Measurements from ENCODE around the gene GMPPA. TPM values are rescaled to one million over a fixed set of nuclear protein-coding genes. Genes with fewer than 3 reads are reported as not detected.

The GMPPA gene
- total RNA-seq, 4 donors from 2014 or later, result 26.5 to 50.6 (median 42.6) TPM

- Histone ChIP-seq H3K4me1 (peaks cover 24 to 26% of the 10 kb centered on the region in 2 donors), H3K27me3 (no peaks in the 10 kb centered on the region), H3K4me3 (replicated peaks in 1 of 3) (peak overlapping the region in 1 of 3 donors; percentile 73), H3K9me3 (no peaks in the 10 kb centered on the region), H3K27ac (peak overlapping the region in 1 of 3 donors; percentile 98), H3K36me3 (no peaks in the 10 kb centered on the region)
- WGBS, 2 donors, result 21 to 25% methylated on average over 20 to 25 of the region's 61 CpGs
- peak; percentile 66 for DNase-seq
- TF ChIP-seq CTCF (IDR thresholded peaks at IDR 0.05), result no peak
- no peak for TF ChIP-seq POLR2A (IDR thresholded peaks at IDR 0.05)
- intact Hi-C loops (cut with DNase I), result loop anchor here (5.0 kb wide), 1 partner anchor 110 kb away; the partner anchor contains the start of gene DNPEP
These were observed 1.7 kb upstream of the GMPPA start for GRCh38 chr2:219496825-219497494.

- Histone ChIP-seq H3K27me3 (no peaks in the 10 kb centered on the region), H3K4me3 (replicated peaks in 1 of 3) (peak overlapping the region; percentile 23 to 73 (median 36)), H3K27ac (peak overlapping the region; percentile 70 to 98 (median 91)), H3K36me3 (no peaks in the 10 kb centered on the region), H3K9me3 (no peaks in the 10 kb centered on the region), H3K4me1 (peaks cover 24 to 26% of the 10 kb centered on the region in 2 donors)
- intact Hi-C loops (cut with DNase I), result loop anchor here (5.0 kb wide), 1 partner anchor 110 kb away; the partner anchor contains the start of gene DNPEP
- 5 to 10% methylated on average over 6 to 21 of the region's 59 CpGs for WGBS, 2 donors
- peak; percentile 87 to 91 for DNase-seq
- TF ChIP-seq CTCF (IDR thresholded peaks at IDR 0.05) (no peak), POLR2A (IDR thresholded peaks at IDR 0.05) (peak in 1 of 2 donors; percentile 55)
These were observed 1.0 kb upstream of the GMPPA start for GRCh38 chr2:219497495-219498279.

GRCh38 chr2:219499058-219499307 lies 292 bp downstream of the GMPPA start:
- Histone ChIP-seq H3K27me3 (no peaks in the 10 kb centered on the region), H3K36me3 (peaks cover 2 to 3% of the 10 kb centered on the region in 2 donors), H3K4me3 (replicated peaks in 1 of 3) (peak overlapping the region; percentile 33 to 67 (median 50)), H3K4me1 (peaks cover 24 to 26% of the 10 kb centered on the region in 2 donors), H3K9me3 (no peaks in the 10 kb centered on the region), H3K27ac (peak overlapping the region in 2 of 3 donors; percentile 91 to 98)
- WGBS, 2 donors, result 0% methylated on average over 3 of the region's 3 CpGs
- DNase-seq, result no peak
- intact Hi-C loops (cut with DNase I), result loop anchor here (5.0 kb wide), 1 partner anchor 112 kb away; the partner anchor contains the start of gene DNPEP
- TF ChIP-seq CTCF (IDR thresholded peaks at IDR 0.05), result no peak
- TF ChIP-seq POLR2A (IDR thresholded peaks at IDR 0.05), result no peak

- no peak for DNase-seq
- WGBS, 2 donors, result 79 to 86% methylated on average over 1 of the region's 1 CpG
- Histone ChIP-seq H3K36me3 (peaks cover 8 to 9% of the 10 kb centered on the region in 2 donors), H3K27me3 (no peaks in the 10 kb centered on the region), H3K9me3 (no peaks in the 10 kb centered on the region), H3K4me1 (peaks cover 24 to 26% of the 10 kb centered on the region in 2 donors), H3K27ac (no peak overlapping the region), H3K4me3 (replicated peaks in 1 of 3) (peak overlapping the region in 1 of 3 donors; percentile 50)
- intact Hi-C loops (cut with DNase I), result loop anchor here (5.0 kb wide), 1 partner anchor 112 kb away; the partner anchor contains the start of gene DNPEP
- TF ChIP-seq CTCF (IDR thresholded peaks at IDR 0.05), result no peak
- no peak for TF ChIP-seq POLR2A (IDR thresholded peaks at IDR 0.05)
These were observed 864 bp downstream of the GMPPA start for GRCh38 chr2:219499555-219499954.

Measured in thyroid gland (tissue), 4 donors.